ENCODE results near the gene RPS3. TPM values are rescaled to one million over a fixed set of nuclear protein-coding genes. Genes with fewer than 3 reads are reported as not detected.
A peak's percentile ranks its signal among the peaks of the same experiment; 100 is the strongest.
"Not testable (repeated sequence)": the region's sequence is repeated elsewhere in the genome, so short reads cannot be mapped to it uniquely, and the experiment has no call there.

RPS3 gene
- polyA plus RNA-seq, 3 donors: 2,692 to 2,738 (median 2,717) TPM

DNA sequence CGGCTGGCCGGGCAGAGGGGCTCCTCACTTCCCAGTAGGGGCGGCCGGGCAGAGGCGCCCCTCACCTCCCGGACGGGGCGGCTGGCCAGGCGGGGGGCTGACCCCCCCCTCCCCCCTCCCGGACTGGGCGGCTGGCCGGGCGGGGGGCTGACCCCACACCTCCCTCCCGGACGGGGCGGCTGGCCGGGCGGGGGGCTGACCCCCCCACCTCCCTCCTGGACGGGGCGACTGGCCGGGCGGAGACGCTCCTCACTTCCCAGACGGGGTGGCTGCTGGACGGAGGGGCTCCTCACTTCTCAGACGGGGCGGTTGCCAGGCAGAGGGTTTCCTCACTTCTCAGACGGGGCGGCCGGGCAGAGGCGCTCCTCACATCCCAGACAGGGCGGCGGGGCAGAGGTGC, 10.7 kb downstream of the RPS3 start:
- DNase-seq (ENCODE audit: low read depth in 3 of 3, low spot score in 2 of 3): not testable (repeated sequence)

DNA sequence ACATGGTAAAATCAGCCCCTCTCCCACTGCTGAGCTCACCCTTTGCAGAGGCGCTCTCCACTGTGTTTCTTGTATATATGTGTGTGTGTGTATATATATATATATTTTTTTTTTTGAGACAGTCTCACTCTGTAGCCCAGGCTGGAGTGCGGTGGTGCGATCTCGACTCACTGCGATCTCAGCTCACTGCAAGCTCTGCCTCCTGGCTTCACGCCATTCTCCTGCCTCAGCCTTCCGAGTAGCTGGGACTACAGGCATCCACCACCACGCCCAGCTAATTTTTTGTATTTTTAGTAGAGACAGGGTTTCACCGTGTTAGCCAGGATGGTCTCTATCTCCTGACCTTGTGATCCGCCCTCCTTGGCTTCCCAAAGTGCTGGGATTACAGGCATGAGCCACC, 13.8 kb downstream of the RPS3 start:
- not testable (repeated sequence) for DNase-seq (ENCODE audit: low read depth in 3 of 3, low spot score in 2 of 3)

DNA sequence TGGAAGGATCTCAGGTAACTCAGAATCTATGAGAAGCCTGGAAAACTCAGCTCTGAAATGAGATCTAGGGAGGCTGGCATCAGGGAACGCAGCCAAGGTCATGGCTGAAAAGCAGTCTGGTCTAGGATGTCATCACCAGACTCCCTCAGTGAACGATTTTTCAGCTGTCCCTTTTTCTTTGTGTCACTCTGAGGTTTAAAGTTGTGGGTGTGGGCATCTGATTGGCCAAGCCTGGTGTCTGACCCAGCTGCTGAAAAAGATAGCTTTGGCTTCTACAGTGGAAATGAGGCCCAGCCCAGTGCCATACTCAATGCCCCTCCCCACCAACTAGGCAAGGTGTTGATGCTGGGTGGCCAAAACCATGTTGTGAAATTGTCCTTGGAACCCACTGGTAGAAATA, 14.5 kb downstream of the RPS3 start:
- no peak for DNase-seq (ENCODE audit: low read depth in 3 of 3, low spot score in 2 of 3)

DNA sequence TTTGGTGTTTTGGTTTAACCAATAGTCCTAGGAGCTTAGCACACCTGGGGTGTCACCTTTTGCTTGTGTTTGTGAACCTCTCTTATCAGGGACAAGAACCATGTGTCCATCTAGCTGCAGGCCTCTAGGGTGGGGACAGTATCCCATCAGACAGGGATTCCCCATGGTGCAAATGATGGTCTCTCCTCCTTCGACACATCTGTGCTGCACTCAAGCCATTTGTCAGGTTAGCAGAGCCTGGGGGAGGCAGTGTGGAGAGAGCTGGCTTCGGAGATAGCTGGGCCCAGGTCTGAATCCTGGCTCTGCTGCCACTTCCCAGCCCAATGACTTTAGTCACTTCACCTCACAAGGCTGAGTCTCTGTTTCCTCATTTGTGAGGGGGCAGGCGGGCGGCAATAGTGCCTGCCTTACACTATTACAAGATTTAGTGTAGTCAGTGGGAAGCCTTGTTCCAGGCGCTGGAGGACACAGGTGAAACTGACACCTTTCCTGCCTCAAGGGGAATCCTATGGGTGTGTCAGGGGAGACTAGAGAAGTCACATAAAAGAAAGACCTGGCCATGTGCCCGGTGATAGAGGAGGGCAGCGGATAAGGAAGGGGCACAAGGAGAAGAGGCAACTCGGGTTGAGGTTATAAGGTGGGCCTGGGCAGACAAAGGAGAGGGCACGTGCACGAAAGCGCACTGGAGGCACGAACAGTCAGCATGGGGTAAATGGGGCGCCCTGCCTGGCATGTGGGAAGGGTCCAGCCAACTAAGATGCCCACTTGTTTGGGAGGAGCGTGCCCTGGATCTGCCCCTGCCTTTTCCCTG, 21.1 kb downstream of the RPS3 start:
- DNase-seq (ENCODE audit: low read depth in 3 of 3, low spot score in 2 of 3): no peak

DNA sequence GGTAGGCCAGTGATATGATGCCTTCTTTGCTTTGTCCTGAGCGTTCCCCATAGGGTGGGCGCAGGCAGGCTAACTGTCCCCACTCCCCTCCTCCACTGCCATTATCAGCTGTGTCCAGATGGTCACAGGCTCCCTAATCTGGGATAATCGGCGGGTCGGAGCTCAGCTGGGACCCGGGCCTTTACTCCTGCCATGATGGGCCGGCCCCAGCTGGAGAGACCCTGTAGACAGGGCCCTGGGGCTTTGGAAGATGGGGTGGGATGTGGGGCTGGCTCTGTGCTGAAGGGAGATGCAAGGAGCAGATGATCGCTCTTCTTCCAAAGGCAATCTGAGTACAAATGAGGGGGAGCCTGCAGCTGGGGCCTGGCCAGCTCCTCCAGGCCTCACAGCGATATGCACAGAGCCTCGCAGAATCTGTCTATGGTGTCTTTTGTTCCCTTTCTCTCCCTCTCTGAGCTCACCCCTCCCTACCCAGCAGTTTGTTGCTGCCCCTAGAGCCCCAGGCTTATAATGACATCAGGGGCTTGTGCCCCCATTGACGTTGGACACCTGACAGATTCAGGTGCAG, 21.8 kb downstream of the RPS3 start:
- no peak for DNase-seq (ENCODE audit: low read depth in 3 of 3, low spot score in 2 of 3)

DNA sequence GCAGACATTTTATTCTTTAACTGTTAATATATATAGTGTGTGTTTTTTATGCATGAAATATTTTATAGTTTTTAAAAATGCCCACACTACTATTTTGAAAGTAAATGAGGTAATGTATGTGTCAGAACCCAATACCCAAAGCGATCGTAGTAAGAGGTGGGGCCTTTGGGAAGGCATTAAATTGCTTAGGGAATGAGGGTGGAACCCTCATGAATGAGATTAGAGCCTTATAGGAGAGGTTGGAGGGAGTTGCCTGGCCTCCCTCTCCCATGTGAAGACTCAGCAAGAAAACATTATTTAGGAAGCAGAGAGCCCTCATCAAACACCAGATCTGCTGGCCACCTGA, 22.6 kb downstream of the RPS3 start:
- DNase-seq (ENCODE audit: low read depth in 3 of 3, low spot score in 2 of 3): no peak

DNA sequence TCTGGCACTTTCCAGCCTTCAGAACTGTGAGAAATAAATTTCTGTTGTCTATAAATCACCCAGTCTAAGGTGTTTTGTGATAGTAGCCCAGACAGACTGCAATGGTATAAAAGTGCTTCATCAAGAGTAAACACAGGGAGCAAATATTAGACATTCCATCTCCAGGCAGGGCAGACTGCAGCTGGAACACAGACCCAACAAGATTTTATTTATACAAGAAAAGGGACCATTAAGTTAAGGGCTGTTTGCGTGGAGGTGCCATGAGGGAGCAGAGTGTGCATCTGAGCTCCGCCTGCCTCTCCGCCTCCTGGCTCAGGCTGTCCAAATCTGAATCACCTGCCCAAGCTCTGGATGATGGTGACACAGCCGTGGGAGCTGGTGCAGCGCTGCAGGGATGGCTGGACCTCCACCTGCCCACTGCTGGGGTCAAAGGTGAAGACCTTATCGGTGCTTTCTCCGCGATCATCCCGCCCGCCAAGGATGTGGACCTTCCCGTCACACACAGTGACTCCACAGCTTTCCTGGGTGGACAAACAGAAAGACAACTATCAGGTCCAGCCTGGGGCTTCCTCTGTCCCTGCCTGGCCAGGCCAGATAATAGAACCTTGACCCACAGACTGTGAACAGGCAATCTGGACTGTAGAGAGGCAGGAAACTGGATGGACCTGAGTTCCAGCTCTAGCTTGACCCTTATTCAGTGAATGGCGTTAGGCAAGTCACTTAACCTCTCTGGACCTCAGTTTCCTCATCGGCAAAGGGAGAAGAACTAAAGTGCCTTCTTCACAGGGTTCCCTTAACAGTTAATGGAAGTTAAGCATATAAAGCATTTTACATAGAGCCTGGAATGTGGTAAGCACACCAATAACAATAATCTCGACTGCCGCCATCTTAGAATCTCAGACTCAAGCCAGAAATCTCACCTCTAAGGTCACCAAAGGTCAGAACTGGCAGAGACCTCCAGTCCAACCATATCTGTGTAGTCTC, 23.2 kb downstream of the RPS3 start:
- DNase-seq (ENCODE audit: low read depth in 3 of 3, low spot score in 2 of 3): no peak

DNA sequence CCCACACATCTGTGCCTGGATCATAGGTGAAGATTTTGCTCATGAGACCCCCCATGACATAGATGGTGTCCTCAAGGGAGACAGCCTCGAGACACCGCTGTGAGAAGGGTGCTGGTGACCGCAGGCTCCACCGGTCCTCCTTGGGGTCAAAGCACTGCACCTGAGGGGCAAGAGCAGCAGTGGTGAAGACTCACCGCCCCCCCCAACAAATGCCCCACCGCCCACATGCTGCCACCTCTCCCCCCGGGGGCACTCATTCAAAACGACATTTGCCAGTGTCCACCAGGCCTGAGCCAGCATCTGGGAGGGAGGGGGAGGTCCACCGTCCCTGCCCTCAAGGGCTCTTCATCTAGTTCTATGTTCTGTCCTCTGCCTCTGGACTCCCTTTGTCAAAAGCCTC, 24.4 kb downstream of the RPS3 start:
- DNase-seq (ENCODE audit: low read depth in 3 of 3, low spot score in 2 of 3): no peak

DNA sequence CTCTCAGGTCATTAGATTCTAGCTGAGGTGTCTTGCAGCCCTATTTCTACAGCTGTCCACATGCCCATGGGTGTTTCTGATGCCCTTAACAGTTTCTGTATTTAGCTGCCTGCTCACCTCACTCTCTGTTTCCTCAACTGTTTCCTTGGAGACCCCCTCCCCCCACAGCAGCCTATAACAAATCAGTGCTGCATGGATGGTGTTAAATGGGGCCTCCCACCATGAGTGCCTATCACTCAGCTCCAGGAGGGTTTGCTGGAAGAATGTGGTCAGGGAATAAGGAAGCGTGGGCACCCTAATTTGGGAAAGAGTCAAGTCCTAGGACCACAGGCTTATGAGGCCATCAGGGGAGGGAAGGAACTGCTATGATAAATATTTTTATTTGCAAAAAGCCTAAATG, 25.1 kb downstream of the RPS3 start:
- DNase-seq (ENCODE audit: low read depth in 3 of 3, low spot score in 2 of 3): no peak

DNA sequence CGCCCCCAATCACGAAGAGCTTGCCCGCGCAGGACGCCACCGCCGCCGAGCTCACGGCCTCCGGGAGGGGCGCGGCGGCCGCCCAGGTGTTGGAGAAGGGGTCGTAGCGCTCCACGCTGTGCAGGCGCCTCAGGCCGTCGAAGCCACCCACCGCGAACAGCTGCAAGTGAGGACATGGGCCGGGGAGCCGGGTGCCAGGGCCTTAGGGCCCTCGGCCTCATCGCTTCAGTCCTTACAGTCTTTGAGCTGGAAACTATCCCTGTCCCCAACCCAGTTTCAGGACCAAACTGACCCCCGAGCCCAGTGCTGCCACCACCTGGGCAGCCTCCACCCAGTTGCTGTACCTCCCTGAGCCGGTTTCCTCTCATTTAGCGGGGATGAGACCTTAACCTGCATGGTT, 26.1 kb downstream of the RPS3 start:
- DNase-seq (ENCODE audit: low read depth in 3 of 3, low spot score in 2 of 3): no peak

DNA sequence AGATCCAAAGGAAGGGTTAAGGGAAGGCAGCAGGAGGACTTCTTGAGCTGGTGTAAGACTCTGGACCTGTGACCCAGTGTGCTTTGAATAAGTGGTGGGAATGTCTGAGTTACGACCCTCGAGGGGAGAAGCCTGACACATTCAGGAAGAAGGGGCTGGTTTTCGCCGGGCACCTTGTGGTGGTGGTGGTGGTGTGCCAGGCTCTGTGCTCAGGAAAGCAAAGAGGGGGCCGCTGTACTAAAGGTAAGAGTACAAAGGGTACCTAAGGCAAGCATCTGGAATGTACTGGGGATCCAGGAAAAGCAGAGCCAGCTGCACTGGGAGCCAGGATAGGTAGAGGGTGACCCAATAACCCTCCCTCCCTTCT, 27.4 kb downstream of the RPS3 start:
- no peak for DNase-seq (ENCODE audit: low read depth in 3 of 3, low spot score in 2 of 3)

DNA sequence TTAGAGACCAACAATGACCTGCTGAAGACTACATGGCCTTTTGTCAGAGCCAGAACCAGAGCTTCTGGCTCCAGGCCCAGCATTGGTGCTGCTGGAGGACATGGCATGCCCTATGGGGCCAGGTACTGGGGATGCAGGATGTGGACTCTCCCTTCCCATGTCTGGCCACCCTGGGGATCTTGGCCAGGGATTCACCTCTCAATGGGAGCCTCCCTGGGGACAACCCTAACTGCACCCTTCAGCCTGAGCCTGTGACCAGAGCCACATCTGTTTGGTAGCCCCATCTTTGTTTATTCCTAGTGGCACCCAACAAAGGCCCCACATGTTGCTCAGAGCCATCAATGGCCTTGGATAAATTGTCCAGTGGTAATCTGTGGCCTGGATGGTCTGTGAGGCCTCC, 27.9 kb downstream of the RPS3 start:
- DNase-seq (ENCODE audit: low read depth in 3 of 3, low spot score in 2 of 3): no peak

DNA sequence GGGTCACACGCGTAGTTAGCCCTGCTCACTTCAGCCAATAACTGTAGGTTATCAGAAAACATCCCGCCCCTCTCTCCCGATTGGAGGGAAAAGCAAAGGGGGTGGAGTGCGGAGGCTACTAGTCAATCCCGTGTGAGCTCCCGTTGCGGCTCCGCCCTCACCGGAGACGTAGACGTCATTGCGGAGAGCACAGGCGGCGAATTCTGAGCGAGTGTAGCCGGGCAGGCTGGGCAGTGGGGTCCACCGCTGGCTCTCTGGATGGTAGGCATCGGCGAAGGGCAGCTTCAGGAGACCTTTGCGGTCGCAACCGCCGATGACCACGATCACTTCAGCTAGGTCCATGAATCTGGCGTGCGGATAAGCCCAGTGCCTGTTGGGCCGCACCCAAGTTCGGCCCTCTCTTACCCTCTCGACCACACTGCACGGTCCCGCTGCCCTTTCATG, 29.0 kb downstream of the RPS3 start:
- DNase-seq (ENCODE audit: low read depth in 3 of 3, low spot score in 2 of 3): peak; percentile 73 to 84 (median 76)

DNA sequence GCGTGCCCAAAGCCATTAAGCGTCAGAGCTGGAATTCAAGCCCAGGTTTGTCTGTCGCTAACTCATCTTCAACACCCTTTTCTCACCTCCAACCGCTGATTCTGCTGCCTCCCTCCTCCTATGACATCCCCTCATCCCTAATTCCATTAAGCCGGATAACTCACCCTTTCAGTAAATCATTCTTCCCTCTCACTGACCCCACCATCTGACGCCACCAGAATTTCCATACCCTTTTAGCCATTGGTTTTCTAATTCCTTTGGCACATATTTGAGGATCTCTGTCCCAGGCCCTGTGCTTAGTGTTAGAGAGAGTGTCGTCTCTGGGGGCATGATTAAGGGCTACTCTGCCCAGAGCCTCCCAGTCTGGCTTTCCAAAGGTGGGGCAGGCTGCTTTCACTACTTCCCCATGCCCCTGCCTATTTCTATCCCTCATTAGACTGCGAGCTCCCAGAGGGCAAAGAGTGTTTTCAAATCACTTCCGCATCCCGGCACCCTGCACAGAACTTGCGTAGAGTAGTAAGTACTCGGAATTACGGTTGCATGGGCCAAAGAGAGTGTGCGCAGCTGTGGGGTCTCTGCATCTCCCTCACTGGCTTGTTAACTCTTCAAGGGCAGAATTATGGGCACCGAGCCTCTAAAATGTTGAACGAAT, 29.8 kb downstream of the RPS3 start:
- no peak for DNase-seq (ENCODE audit: low read depth in 3 of 3, low spot score in 2 of 3)

DNA sequence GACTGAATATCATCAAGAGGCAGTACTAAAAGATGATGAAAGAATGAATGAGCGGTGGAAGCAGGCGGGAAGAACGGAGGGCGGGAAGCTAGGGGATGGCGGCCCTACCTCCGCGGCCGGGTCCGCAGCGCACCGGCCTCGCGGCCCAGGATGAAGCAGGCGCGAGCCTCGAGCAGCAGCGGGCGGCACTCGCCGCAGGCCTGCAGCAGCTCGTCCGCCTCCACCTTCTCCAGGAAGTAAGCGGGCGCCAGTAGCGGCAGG, 30.3 kb downstream of the RPS3 start:
- no peak for DNase-seq (ENCODE audit: low read depth in 3 of 3, low spot score in 2 of 3)

DNA sequence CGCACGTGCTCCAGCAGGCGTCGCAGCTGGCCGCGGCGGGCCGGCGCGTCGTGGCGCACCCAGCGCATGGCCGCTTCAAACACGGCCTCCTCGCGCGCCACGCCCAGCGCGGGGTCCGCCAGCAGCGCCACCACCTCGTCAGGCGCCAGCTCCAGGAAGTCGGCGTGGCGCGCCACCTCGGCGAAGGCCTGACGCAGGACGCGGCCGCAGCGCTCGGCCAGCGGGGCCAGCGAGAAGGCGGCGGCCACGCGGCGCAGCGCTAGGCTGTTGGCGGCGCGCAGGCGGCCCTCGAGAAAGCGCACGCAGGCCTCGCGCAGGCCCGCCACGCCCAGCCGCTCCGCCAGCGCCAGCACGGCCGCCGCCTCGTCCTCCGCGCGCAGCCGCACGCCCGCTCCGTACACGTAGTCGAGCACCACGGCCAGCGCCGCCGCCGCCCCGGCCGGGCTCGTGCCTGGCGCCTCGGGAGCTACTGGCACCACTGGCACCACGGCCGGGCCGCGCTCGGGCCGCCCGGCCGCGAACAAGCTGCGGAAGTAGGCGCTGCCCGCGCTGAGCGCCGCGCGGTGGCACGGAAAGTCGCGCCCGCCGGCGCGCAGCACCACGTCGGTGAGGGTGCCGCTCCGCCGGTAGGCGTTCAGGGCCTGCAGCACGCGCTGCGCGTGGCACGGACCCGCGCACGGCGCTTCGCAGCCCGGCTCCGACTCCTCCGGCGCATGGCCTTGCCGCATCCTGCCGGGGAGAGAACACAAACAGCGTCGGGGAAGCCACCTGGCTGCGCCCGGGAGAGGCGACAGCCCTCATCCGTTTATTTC, 30.8 kb downstream of the RPS3 start:
- DNase-seq (ENCODE audit: low read depth in 3 of 3, low spot score in 2 of 3): no peak

DNA sequence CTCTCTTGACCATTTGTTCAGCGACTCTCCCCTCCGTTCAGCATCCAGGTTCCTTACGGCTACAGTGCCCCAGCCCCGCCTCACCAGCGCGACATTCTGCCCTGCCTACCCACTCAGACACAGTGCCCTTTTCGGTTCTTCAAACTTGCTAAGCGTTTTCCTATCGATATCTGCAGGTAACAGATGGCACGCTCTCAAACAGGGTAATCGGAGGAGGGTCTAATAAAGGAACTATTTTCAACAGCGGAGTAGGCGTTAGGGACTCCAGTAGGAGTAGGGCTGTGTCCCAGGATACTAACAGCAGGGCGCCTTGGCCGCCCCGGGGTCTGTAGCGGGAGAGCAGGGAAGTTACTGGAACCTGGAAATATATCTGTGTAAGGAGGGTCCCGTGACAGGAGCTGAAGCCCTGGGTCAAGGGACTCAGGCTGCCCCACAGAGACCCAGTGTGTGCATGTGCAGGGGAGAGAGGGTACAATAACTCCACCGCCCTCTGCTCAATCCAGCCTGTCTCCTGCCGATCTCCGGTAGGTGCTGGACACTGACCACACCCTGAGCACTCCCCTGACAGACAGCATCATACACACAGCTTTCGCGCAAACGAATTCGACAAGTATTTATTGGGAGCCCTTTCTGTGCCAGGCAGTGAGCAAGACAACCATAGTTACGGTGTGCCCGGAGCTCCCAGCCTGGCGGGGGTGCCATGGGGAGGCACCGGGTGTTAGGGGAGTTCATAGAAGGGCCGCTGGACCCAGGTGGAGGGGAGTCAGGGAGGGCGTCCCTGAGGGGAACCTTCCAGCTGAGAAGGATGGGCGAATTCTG, 31.6 kb downstream of the RPS3 start:
- DNase-seq (ENCODE audit: low read depth in 3 of 3, low spot score in 2 of 3): no peak

DNA sequence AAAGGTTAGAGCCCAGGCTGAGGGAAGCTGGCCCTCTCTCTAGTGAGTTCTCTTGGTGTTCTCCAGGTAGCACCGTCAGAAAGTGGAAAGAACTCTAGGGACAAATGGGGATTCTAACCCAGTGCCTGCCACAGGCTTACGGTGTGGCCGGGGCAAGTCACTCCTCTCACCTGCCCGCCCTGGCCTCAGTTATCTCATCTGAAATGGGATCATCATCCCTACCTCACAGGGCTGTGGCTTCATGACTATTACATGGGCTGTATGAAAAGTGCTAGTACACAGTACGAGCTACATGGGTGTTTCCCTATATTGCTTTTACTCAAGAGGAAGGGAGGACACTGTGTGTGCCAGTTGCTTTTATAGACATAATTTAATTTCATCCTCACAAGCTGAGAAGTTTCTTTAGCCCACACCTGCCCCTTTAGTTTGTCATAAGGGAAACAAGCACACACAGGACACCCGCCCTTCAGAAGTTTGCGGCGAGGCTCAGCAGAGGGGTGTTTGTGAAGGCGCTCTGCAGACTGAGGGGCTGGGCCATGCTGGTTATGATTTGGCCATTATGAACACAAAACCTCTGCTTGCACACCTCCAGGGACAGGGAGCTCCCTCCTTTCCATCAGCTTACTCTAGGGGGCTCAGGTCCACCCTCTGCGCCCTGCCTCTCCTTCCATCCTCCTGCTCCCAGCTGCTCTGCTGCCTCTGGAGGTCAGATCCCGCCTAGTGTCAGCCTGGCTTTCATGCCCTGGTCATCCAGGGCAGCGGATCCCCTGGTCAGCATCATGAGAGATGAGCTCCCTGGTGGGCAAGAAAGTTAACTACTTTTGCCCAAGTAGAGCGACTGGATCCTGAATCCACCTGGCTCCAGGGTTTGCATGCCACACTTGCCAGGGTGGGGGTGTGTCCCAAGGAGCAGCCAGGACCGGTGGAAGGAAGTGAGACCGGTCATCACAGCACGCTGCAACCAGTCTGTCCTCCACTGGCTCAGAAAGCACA, 32.5 kb downstream of the RPS3 start:
- no peak for DNase-seq (ENCODE audit: low read depth in 3 of 3, low spot score in 2 of 3)
